K562 (cell line): ENCODE results near the gene ELF2. TPM values are rescaled to one million over a fixed set of nuclear protein-coding genes. Genes with fewer than 3 reads are reported as not detected.
"Not testable (repeated sequence)": the region's sequence is repeated elsewhere in the genome, so short reads cannot be mapped to it uniquely, and the experiment has no call there.

Experiments
- ATAC-seq: fragments of 200-7000 bp; cut with Tn5 transposase; 3 replicates; pipeline ENCODE4 v1.9.1; 2020; ENCODE audit warnings: moderate library complexity
- BruUV-seq: library from RNA; stranded (reverse); fragments of 400-500 nt; replicated peaks from 2 replicates; lab custom pipeline; 2021; lab: Mats Ljungman, UMichigan
- CTCF ChIA-PET: fragments of 300-600 bp; formaldehyde crosslinking; extraction: SDS; loops from one replicate; lab custom pipeline; 2021; ENCODE audit warnings: low intra/inter-chr PET ratio; lab: Yijun Ruan, JAX
- POLR2A ChIA-PET: fragments of 300-600, 350-650 bp; sonication (Branson Sonifier 250); formaldehyde crosslinking; extraction: SDS; loops from one replicate; lab custom pipeline; 2021; ENCODE audit warnings: antibody characterized with exemption, inconsistent platforms; lab: Yijun Ruan, JAX
- DNase-seq, 4 experiments: peaks; one replicate each; pipeline versions ENCODE4 v3.0.0 to v3.0.0-alpha.2; 2011 to 2018; ENCODE audit warnings: low spot score in 3 of 4, mixed read lengths in 3 of 4; ENCODE audit errors: extremely low read depth in 1 of 4
- FAIRE-seq: peaks from 2 replicates; lab custom pipeline; 2011; peaks lifted over from hg19 to GRCh38; lab: Jason Lieb, UNC
- H2AFZ ChIP-seq: 2 replicates; pipeline ENCODE4 v1.6.0; 2011; ENCODE audit warnings: low read depth, low read length, control low read depth, inconsistent platforms
- H3K27ac ChIP-seq: fragments of 200-600 bp; 3 replicates; pipeline ENCODE4 v1.8.0; 2011; ENCODE audit warnings: low read depth, mild to moderate bottlenecking, control low read depth, inconsistent platforms, low read length, moderate library complexity, mixed read lengths; ENCODE audit errors: extremely low read depth
- H3K27me3 ChIP-seq, 2 experiments: fragments of 300-600 bp in 1 of 2; 2 replicates in 1 of 2; 3 replicates in 1 of 2; pipeline versions ENCODE4 v1.6.0 to v1.8.0; 2011; ENCODE audit warnings: inconsistent platforms in 2 of 2, low read length in 2 of 2, mild to moderate bottlenecking in 1 of 2, mixed read lengths in 1 of 2, moderate library complexity in 1 of 2; ENCODE audit not compliant: control insufficient read depth in 2 of 2, insufficient read depth in 2 of 2
- H3K36me3 ChIP-seq: fragments of 300-600 bp; 3 replicates; pipeline ENCODE4 v1.8.0; 2011; ENCODE audit warnings: mild to moderate bottlenecking, low read length, inconsistent platforms; ENCODE audit not compliant: control insufficient read depth, insufficient read depth
- H3K4me1 ChIP-seq, 2 experiments: fragments of 200-600 bp in 1 of 2; replicated peaks in 1 of 2; 2 replicates in 1 of 2; 3 replicates in 1 of 2; pipeline versions ENCODE4 v1.5.1 to v1.8.0; 2011; ENCODE audit warnings: inconsistent platforms in 2 of 2, low read length in 2 of 2, mild to moderate bottlenecking in 1 of 2, mixed read lengths in 1 of 2, moderate library complexity in 1 of 2; ENCODE audit not compliant: control insufficient read depth in 2 of 2, insufficient read depth in 2 of 2
- H3K4me2 ChIP-seq: 2 replicates; pipeline ENCODE4 v1.6.1; 2011; ENCODE audit warnings: low read length, control low read depth, inconsistent platforms, mixed read lengths; ENCODE audit not compliant: insufficient read depth
- H3K4me3 ChIP-seq: fragments of 200-600 bp; sonication (generic), shearing (Covaris generic); 2 replicates; pipeline ENCODE4 v1.5.1; 2016; ENCODE audit warnings: control low read depth, inconsistent platforms
- H3K79me2 ChIP-seq: fragments of 200-600 bp; 3 replicates; pipeline ENCODE4 v1.8.0; 2011; ENCODE audit warnings: low read length, inconsistent platforms; ENCODE audit not compliant: control insufficient read depth, insufficient read depth
- H3K9ac ChIP-seq, 2 experiments: 2 replicates each; pipeline versions ENCODE4 v1.6.0 to v1.6.1; 2011; ENCODE audit warnings: low read depth in 2 of 2, low read length in 2 of 2, control low read depth in 1 of 2, inconsistent platforms in 1 of 2, mild to moderate bottlenecking in 1 of 2, mixed read lengths in 1 of 2; ENCODE audit not compliant: insufficient read depth in 1 of 2
- H3K9me1 ChIP-seq: one replicate; pipeline ENCODE4 v1.6.0; 2011; ENCODE audit warnings: inconsistent platforms, mild to moderate bottlenecking, low read length, moderate library complexity; ENCODE audit not compliant: control insufficient read depth, insufficient read depth
- H3K9me3 ChIP-seq: replicated peaks from 2 replicates; pipeline ENCODE4 v1.5.1; 2011; ENCODE audit warnings: low read depth, low read length, inconsistent platforms; ENCODE audit not compliant: control insufficient read depth, insufficient read depth
- H4K20me1 ChIP-seq: replicated peaks from 2 replicates; pipeline ENCODE4 v1.6.1; 2011; ENCODE audit warnings: low read length, inconsistent platforms, mixed read lengths; ENCODE audit not compliant: control insufficient read depth, insufficient read depth
- AFF1 ChIP-seq, 2 experiments: fragments of 450-650 bp; IDR thresholded peaks; 2 replicates each; pipeline ENCODE4 v1.6.1; 2018; ENCODE audit warnings: mild to moderate bottlenecking in 2 of 2, low read depth in 1 of 2; ENCODE audit not compliant: partially characterized antibody in 2 of 2
- PHB2 ChIP-seq: fragments of 450-650 bp; IDR thresholded peaks from 2 replicates; pipeline ENCODE4 v1.6.1; 2017; ENCODE audit warnings: low read depth
- SMARCA4 ChIP-seq: fragments of 450-650 bp; IDR thresholded peaks from 2 replicates; pipeline ENCODE4 v1.6.1; 2016
- WGBS: fragments of 100-300 bp; shearing (Covaris generic); methylation state at CpG from one replicate; pipeline ENCODE4 v1.1.6; 2016; ENCODE audit warnings: low coverage, mixed read lengths; ENCODE audit not compliant: insufficient coverage; ENCODE audit errors: missing lambda C conversion rate; 5-methylcytosine and 5-hydroxymethylcytosine counted together
- in situ Hi-C: fragments of 300-500 bp; cut with MboI; formaldehyde crosslinking; loops from 4 replicates; pipeline ENCODE4 v1.15.0; 2018; ENCODE audit warnings: inconsistent platforms, mixed read lengths
- intact Hi-C: fragments of 100-400 bp; cut with micrococcal nuclease; formaldehyde crosslinking; loops from 2 replicates; pipeline ENCODE4 v1.14.2; 2022
- polyA plus RNA-seq, 8 experiments: library from polyadenylated mRNA; depleted of rRNA in 4 of 8; stranded (reverse) in 5 of 8; unstranded in 3 of 8; fragments of >200 nt; fragmentation: Nextera tagmentation in 2 of 8; fragmentation: Illumina TruSeq in 1 of 8; extraction: Ambion mirVana in 2 of 8; extraction: Trizol in 1 of 8; gene quantifications; 2 replicates each; pipeline versions ENCODE4 v1.2.1 to v1.2.3, GENCODE V29; 2011 to 2014; ENCODE audit warnings: inconsistent platforms in 1 of 8, missing spikeins in 1 of 8
- total RNA-seq, 7 experiments: library from RNA; depleted of rRNA in 6 of 7; stranded (reverse); fragments of >200 nt in 6 of 7; fragmentation: Illumina TruSeq in 2 of 7; extraction: Trizol in 2 of 7; gene quantifications; 2 replicates each; pipeline versions ENCODE4 v1.2.1 to v1.2.3, GENCODE V29; 2011 to 2021; ENCODE audit warnings: low replicate concordance in 1 of 7

ELF2 gene
- total and polyA plus RNA-seq, 9 of the 15 experiments (the other 6 are each of a cell fraction or from before 2014, with no cell fraction given) = 9.4 to 58.7 (median 41.6) TPM

GRCh38 chr4:139163806-139164206, 13.2 kb downstream of the ELF2 start (continued):
- TF ChIP-seq PHB2 = 0 out of 2 replicates have a peak, but pooled peaks have one; percentile 26
- peak; percentile 55; the same call in 1 of the 2 replicates for TF ChIP-seq SMARCA4
- TF ChIP-seq AFF1 (IDR thresholded peaks at IDR 0.05; ENCODE audit: low read depth in 1 of 2, partially characterized antibody in 2 of 2) = no peak

- BruUV-seq, ATAC-seq, H3K27ac ChIP-seq, H3K27me3 ChIP-seq, H3K36me3 ChIP-seq, H3K9me3 ChIP-seq, intact Hi-C loops, H2AFZ ChIP-seq, H3K9ac ChIP-seq, DNase-seq, H4K20me1 ChIP-seq, CTCF ChIA-PET, POLR2A ChIA-PET, H3K4me2 ChIP-seq, FAIRE-seq, H3K4me3 ChIP-seq, H3K9me1 ChIP-seq, in situ Hi-C loops: not testable (repeated sequence)
- WGBS = 95% methylated on average over 8 of the region's 9 CpGs
- peaks cover 19 to 22% of the 10 kb centered on the region in 2 experiments; a peak in 4 of 5 replicates for H3K4me1 ChIP-seq
- H3K79me2 ChIP-seq = peaks cover 71% of the 10 kb centered on the region
These were observed 19.0 kb downstream of the ELF2 start for GRCh38 chr4:139157977-139158376.
